ENCODE measurements around the gene MARCHF3.
"Not testable (repeated sequence)": the region's sequence is repeated elsewhere in the genome, so short reads cannot be mapped to it uniquely, and the experiment has no call there.

Gene MARCHF3

GRCh38 chr5:127046343-127047072 lies 16.1 kb upstream of the MARCHF3 start:
- no peak for DNase-seq (ENCODE audit: low read depth)

- DNase-seq (ENCODE audit: low read depth), result no peak
These were observed 12.2 kb upstream of the MARCHF3 start for GRCh38 chr5:127042593-127042992.

GRCh38 chr5:127041571-127041970 lies 11.2 kb upstream of the MARCHF3 start:
- DNase-seq (ENCODE audit: low read depth), result no peak

- DNase-seq (ENCODE audit: low read depth), result no peak
These were observed 10.6 kb upstream of the MARCHF3 start for GRCh38 chr5:127040796-127041520.

- DNase-seq (ENCODE audit: low read depth), result no peak
These were observed 8.2 kb upstream of the MARCHF3 start for GRCh38 chr5:127038550-127038949.

GRCh38 chr5:127031863-127032232 lies 1.5 kb upstream of the MARCHF3 start:
- DNase-seq (ENCODE audit: low read depth), result no peak

GRCh38 chr5:127031147-127031862 lies 947 bp upstream of the MARCHF3 start:
- DNase-seq (ENCODE audit: low read depth), result no peak

- no peak for DNase-seq (ENCODE audit: low read depth)
These were observed 638 bp downstream of the MARCHF3 start for GRCh38 chr5:127029581-127030258.

GRCh38 chr5:127028822-127029457 lies 1.4 kb downstream of the MARCHF3 start:
- DNase-seq (ENCODE audit: low read depth), result no peak

- DNase-seq (ENCODE audit: low read depth), result no peak
These were observed 2.8 kb downstream of the MARCHF3 start for GRCh38 chr5:127027539-127027938.

- no peak for DNase-seq (ENCODE audit: low read depth)
These were observed 4.2 kb downstream of the MARCHF3 start for GRCh38 chr5:127026166-127026565.

- no peak for DNase-seq (ENCODE audit: low read depth)
These were observed 4.9 kb downstream of the MARCHF3 start for GRCh38 chr5:127025467-127025866.

GRCh38 chr5:127024821-127025220 lies 5.5 kb downstream of the MARCHF3 start:
- DNase-seq (ENCODE audit: low read depth), result no peak

- not testable (repeated sequence) for DNase-seq (ENCODE audit: low read depth)
These were observed 6.7 kb downstream of the MARCHF3 start for GRCh38 chr5:127023552-127024191.

GRCh38 chr5:127022846-127023245 lies 7.5 kb downstream of the MARCHF3 start:
- no peak for DNase-seq (ENCODE audit: low read depth)

GRCh38 chr5:127019928-127020327 lies 10.4 kb downstream of the MARCHF3 start:
- no peak for DNase-seq (ENCODE audit: low read depth)

GRCh38 chr5:127016722-127017121 lies 13.6 kb downstream of the MARCHF3 start:
- DNase-seq (ENCODE audit: low read depth), result not testable (repeated sequence)

GRCh38 chr5:127015716-127016115 lies 14.6 kb downstream of the MARCHF3 start:
- no peak for DNase-seq (ENCODE audit: low read depth)

- DNase-seq (ENCODE audit: low read depth), result no peak
These were observed 15.8 kb downstream of the MARCHF3 start for GRCh38 chr5:127014573-127014972.

- no peak for DNase-seq (ENCODE audit: low read depth)
These were observed 17.0 kb downstream of the MARCHF3 start for GRCh38 chr5:127013407-127013806.

- DNase-seq (ENCODE audit: low read depth), result no peak
These were observed 17.4 kb downstream of the MARCHF3 start for GRCh38 chr5:127012916-127013315.
